Thymus (tissue), 11 donors: ENCODE results near the gene MCF2L2. TPM values are rescaled to one million over a fixed set of nuclear protein-coding genes. Genes with fewer than 3 reads are reported as not detected.

Source experiments
- DNase-seq, 9 donors: peaks; one replicate each; pipeline ENCODE4 v3.0.0-alpha.2; 2013; ENCODE audit warnings: low spot score in 9 of 9, low read depth in 6 of 9, missing footprints in 1 of 9
- H3K27ac ChIP-seq, 2 donors: one replicate each; pipeline ENCODE4 v1.5.1; 2013; ENCODE audit warnings: control low read depth in 1 of 2, low read depth in 1 of 2, low read length in 1 of 2, mild to moderate bottlenecking in 1 of 2, moderate library complexity in 1 of 2
- H3K27me3 ChIP-seq, 2 donors: one replicate each; pipeline ENCODE4 v1.5.1; 2013; ENCODE audit warnings: low read length in 1 of 2; ENCODE audit not compliant: control insufficient read depth in 2 of 2, insufficient read depth in 1 of 2
- H3K36me3 ChIP-seq, 2 donors: one replicate each; pipeline ENCODE4 v1.5.1; 2013; ENCODE audit warnings: low read length in 1 of 2, mild to moderate bottlenecking in 1 of 2, moderate library complexity in 1 of 2; ENCODE audit not compliant: control insufficient read depth in 2 of 2, insufficient read depth in 2 of 2
- H3K4me1 ChIP-seq, 2 donors: one replicate each; pipeline ENCODE4 v1.5.1; 2013; ENCODE audit warnings: low read length in 2 of 2; ENCODE audit not compliant: control insufficient read depth in 2 of 2, insufficient read depth in 2 of 2
- H3K4me3 ChIP-seq, 2 donors: one replicate each; pipeline ENCODE4 v1.5.1; 2013; ENCODE audit warnings: low read length in 2 of 2, control low read depth in 1 of 2, mild to moderate bottlenecking in 1 of 2
- H3K9me3 ChIP-seq, 2 donors: one replicate each; pipeline ENCODE4 v1.5.1; 2013; ENCODE audit warnings: low read length in 1 of 2, mild to moderate bottlenecking in 1 of 2; ENCODE audit not compliant: control insufficient read depth in 2 of 2, insufficient read depth in 1 of 2
- WGBS: extraction: QIAGEN DNeasy Blood & Tissue Kit; methylation state at CpG from one replicate; pipeline ENCODE4 v1.1.7; 2013; 5-methylcytosine and 5-hydroxymethylcytosine counted together
- polyA plus RNA-seq: library from polyadenylated mRNA; stranded (reverse); fragments of 200-250 nt; gene quantifications from one replicate; pipeline ENCODE4 v1.2.3, GENCODE V29; 2013
- total RNA-seq: library from RNA; stranded (reverse); fragments of 120-200 nt; gene quantifications from one replicate; pipeline ENCODE4 v1.2.4, GENCODE V29; 2013
- donor health status: healthy.

The MCF2L2 gene
- total and polyA plus RNA-seq, 2 donors: 1.0 to 1.1 TPM

GRCh38 chr3:183283886-183284285 lies 144.5 kb downstream of the MCF2L2 start:
- peaks cover 7 to 12% of the 10 kb centered on the region in 2 donors for H3K4me1 ChIP-seq
- WGBS: 99% methylated on average over 2 of the region's 2 CpGs

GRCh38 chr3:183281126-183281797 lies 147.2 kb downstream of the MCF2L2 start:
- DNase-seq: no peak
- 94% methylated on average over 8 of the region's 8 CpGs for WGBS

More at GRCh38 chr3:183283886-183284285, 144.5 kb downstream of the MCF2L2 start:
- Histone ChIP-seq H3K9me3 (no peaks in the 10 kb centered on the region), H3K27me3 (no peaks in the 10 kb centered on the region), H3K4me3 (no peak overlapping the region), H3K27ac (no peak overlapping the region), H3K36me3 (no peaks in the 10 kb centered on the region)
- DNase-seq: no peak

GRCh38 chr3:183279371-183279770 lies 149.0 kb downstream of the MCF2L2 start:
- H3K27ac ChIP-seq: no peak overlapping the region
- H3K9me3 ChIP-seq: no peaks in the 10 kb centered on the region
- 98% methylated on average over 3 of the region's 3 CpGs for WGBS
- H3K4me1 ChIP-seq: peaks cover 0 to 2% of the 10 kb centered on the region in 2 donors
- H3K4me3 ChIP-seq: no peak overlapping the region
- H3K27me3 ChIP-seq: no peaks in the 10 kb centered on the region
- no peak for DNase-seq
- H3K36me3 ChIP-seq: no peaks in the 10 kb centered on the region

More at GRCh38 chr3:183281126-183281797, 147.2 kb downstream of the MCF2L2 start:
- Histone ChIP-seq H3K27me3 (no peaks in the 10 kb centered on the region), H3K27ac (no peak overlapping the region), H3K36me3 (no peaks in the 10 kb centered on the region), H3K4me1 (peaks cover 7 to 12% of the 10 kb centered on the region in 2 donors), H3K4me3 (no peak overlapping the region), H3K9me3 (no peaks in the 10 kb centered on the region)

- Histone ChIP-seq H3K4me3 (no peak overlapping the region), H3K36me3 (no peaks in the 10 kb centered on the region), H3K27ac (no peak overlapping the region), H3K27me3 (no peaks in the 10 kb centered on the region), H3K9me3 (no peaks in the 10 kb centered on the region), H3K4me1 (peaks cover 0 to 2% of the 10 kb centered on the region in 2 donors)
- DNase-seq: no peak
- WGBS: 94% methylated on average over 4 of the region's 4 CpGs
These were observed 149.8 kb downstream of the MCF2L2 start for GRCh38 chr3:183278479-183279088.

- H3K4me1 ChIP-seq: peaks cover 0 to 2% of the 10 kb centered on the region in 2 donors
- 97% methylated on average over 5 of the region's 5 CpGs for WGBS
- H3K27me3 ChIP-seq: no peaks in the 10 kb centered on the region
- no peaks in the 10 kb centered on the region for H3K9me3 ChIP-seq
- H3K4me3 ChIP-seq: no peak overlapping the region
- no peaks in the 10 kb centered on the region for H3K36me3 ChIP-seq
- H3K27ac ChIP-seq: no peak overlapping the region
- DNase-seq: no peak
These were observed 151.2 kb downstream of the MCF2L2 start for GRCh38 chr3:183277260-183277659.

DNA sequence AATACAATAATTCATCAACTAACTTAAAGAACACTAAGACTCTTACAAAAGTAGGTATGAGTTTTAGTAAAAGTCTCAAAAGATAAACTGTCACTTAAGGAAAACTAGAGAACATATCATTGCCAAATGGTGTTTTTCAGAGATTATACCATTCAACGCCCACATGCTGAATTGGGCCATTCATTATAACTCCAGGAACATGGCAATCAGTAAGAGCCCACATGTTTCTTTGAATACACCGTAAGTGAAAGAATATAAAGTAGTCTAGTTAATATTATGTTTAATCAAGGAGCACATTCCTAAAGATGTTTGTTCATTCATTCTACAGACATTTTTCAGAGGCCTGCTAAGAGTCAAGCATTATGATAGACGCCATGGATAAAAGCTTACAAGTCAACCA lies 152.5 kb downstream of the MCF2L2 start:
- no peak for DNase-seq
- Histone ChIP-seq H3K27ac (peak overlapping the region; percentile 45 to 53), H3K4me3 (no peak overlapping the region), H3K36me3 (no peaks in the 10 kb centered on the region), H3K4me1 (peaks cover 0 to 2% of the 10 kb centered on the region in 2 donors), H3K9me3 (no peaks in the 10 kb centered on the region), H3K27me3 (no peaks in the 10 kb centered on the region)
- WGBS: 95% methylated on average over 3 of the region's 3 CpGs

DNA sequence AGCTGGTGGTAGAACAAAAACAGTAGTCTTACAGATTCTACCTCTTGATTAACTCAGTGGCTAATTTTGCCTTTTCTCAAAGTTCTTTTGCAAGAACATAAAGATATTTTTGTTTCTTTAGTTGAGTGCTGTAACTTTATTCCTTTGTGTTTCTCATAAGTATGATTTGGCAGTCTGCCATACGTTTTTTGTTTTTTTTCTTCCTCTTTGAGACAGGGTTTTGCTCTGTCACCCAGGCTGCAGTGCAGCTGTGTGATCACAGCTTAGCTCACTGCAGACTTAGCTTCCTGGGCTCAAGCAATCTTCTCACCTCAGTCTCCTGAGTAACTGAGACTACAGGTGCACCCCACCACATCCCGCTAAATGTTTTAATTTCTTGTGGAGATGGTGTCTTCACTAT lies 153.0 kb downstream of the MCF2L2 start:
- Histone ChIP-seq H3K4me3 (no peak overlapping the region), H3K36me3 (no peaks in the 10 kb centered on the region), H3K9me3 (no peaks in the 10 kb centered on the region), H3K4me1 (peaks cover 0 to 2% of the 10 kb centered on the region in 2 donors), H3K27me3 (no peaks in the 10 kb centered on the region), H3K27ac (peak overlapping the region; percentile 45 to 53)
- DNase-seq: peak in 8 of 9 donors; percentile 45 to 87 (median 56)
- 37% methylated on average over 2 of the region's 2 CpGs for WGBS

DNA sequence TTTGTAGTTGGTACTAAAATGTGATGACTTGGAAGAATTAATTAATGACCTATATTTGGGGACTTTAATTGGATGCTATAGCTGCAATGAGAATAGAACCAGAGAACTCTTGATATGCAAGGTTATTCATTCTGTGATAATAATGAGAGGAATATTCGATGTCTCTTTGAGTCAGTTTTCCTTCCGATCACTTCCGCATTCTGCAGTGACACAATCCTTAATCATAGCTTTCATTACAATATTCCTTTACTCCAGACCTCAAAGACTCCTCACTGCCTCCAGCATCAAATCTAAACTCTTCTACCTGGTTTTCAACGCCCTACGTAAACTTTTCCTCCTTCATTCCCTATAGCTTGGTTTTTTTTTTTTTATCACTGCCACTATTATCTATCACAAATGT lies 153.8 kb downstream of the MCF2L2 start:
- WGBS: 96% methylated on average over 5 of the region's 5 CpGs
- no peak for DNase-seq
- H3K27me3 ChIP-seq: no peaks in the 10 kb centered on the region
- H3K36me3 ChIP-seq: no peaks in the 10 kb centered on the region
- no peak overlapping the region for H3K27ac ChIP-seq
- no peak overlapping the region for H3K4me3 ChIP-seq
- H3K4me1 ChIP-seq: peaks cover 0 to 2% of the 10 kb centered on the region in 2 donors
- H3K9me3 ChIP-seq: no peaks in the 10 kb centered on the region

DNA sequence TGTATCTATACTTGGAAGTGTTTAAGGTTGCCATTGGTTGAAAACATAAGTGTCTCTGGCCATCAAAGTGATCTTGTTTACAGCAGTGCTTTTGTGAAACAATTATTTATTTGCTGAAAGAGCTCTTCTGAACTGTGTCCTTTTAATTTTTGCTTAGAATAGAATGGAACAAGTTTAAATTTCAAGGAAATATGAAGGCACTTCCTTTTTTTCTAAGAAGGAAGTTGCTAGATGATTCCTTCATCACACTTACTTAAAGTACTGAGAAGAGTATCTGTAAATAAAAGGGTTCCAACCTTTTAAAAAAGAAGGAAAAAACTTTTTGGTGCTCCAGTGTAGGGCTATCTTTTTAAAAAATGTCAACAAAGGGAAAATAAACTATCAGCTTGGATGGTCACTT lies 155.6 kb downstream of the MCF2L2 start:
- no peak for DNase-seq
- H3K4me1 ChIP-seq: peaks cover 0 to 2% of the 10 kb centered on the region in 2 donors
- H3K4me3 ChIP-seq: no peak overlapping the region
- no peaks in the 10 kb centered on the region for H3K9me3 ChIP-seq
- H3K27ac ChIP-seq: no peak overlapping the region
- H3K36me3 ChIP-seq: no peaks in the 10 kb centered on the region
- no peaks in the 10 kb centered on the region for H3K27me3 ChIP-seq
